Hypothalamus (tissue), 51 donors: ENCODE measurements around the gene CTDP1.

Source experiments
- DNase-seq, 51 donors: peaks; one replicate each; lab custom pipeline; 2025; lab: John Stamatoyannopoulos, UW

Gene CTDP1

DNA sequence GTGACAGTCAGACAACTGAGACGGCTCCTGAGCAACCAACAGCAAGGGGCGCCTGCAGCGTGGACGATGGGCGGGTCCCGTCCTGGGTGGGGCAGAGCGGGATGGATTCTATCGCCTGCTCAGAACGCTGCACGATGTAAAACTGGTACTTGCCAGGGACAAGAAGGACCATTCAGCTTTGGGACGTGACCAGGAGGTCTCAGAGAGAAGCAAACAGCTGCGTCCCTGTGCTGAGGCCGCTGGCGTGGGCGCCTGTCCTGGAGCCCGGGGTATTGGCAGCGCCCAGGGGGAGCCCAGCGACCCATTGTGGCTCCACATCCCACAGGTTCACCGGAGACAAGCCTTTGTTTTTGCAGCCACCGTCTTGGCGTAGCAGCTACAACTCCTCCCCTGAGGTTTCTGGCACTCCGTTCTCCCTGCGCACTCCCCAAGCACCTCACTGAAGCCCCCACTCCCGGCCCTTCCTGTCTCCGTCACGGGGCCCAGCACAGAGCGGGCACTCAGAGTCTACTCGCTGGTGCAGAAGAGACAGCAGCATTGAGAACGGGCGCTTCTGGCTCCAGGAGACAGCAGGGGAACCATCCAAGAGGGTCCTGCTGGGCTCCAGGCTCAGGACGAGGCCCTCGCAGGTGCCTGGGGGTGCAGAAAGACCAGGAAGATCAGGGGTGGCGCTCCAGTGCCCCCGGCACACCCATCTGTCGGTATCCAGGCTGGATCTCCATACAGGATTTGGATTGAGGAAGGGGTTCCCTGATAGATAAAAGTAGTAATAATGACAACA is 96.0 kb downstream of the CTDP1 start:
- DNase-seq, result no peak

- DNase-seq, result no peak
These were observed 97.1 kb downstream of the CTDP1 start for GRCh38 chr18:79776674-79777073.

- DNase-seq, result no peak
These were observed 98.7 kb downstream of the CTDP1 start for GRCh38 chr18:79778291-79778791.

DNA sequence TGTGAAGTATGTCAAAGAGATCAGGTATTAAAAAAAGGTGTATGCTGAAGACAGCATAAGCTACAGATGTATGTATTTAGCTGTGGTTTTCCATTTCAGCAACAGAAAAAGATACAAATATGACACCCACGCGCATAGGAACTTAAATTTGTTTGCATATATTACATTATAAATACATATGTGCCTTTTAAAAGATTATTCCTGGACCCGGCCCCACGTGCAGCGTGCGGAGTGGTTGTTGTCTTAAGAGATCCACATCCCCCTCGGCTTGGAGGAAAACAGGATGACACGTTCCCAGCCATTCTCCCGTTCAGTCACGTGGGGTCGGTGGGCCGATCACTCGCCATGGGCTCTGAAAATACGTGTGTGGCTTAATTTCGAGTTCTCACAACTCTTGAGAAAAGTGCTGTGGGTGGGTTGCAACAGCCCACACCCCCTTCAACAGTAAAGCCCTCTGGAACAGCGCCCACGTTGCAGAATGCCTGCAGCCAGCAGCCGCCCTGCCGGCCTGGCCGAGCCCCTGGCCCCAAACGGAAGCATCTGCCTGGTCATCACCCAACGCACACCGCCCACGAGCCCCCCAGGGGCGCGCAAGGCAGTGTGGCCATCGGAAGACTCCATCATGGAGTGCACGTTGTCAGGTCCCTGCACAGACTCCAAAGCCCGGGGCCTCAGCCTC is 99.6 kb downstream of the CTDP1 start:
- DNase-seq, result no peak

- no peak for DNase-seq
These were observed 100.1 kb downstream of the CTDP1 start for GRCh38 chr18:79779700-79780190.

DNA sequence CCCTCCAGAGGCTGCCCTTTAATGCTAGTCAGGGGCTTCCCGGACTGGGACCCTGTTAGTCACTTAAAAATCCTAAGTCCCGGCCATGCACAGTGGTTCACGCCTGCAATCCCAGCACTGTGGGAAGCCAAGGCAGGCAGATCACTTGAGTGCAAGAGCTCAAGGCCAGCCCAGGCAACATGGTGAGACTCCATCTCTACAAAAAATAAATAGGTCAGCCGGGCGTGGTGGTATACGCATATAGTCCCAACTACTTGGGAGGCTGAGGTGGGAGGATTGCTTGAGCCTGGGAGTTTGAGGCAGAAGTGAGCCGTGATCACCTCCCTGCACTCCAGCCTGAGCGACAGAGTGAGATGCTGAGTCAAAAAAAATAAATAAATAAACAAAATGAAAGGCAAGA is 100.9 kb downstream of the CTDP1 start:
- no peak for DNase-seq

- DNase-seq, result no peak
These were observed 101.8 kb downstream of the CTDP1 start for GRCh38 chr18:79781331-79781941.

DNA sequence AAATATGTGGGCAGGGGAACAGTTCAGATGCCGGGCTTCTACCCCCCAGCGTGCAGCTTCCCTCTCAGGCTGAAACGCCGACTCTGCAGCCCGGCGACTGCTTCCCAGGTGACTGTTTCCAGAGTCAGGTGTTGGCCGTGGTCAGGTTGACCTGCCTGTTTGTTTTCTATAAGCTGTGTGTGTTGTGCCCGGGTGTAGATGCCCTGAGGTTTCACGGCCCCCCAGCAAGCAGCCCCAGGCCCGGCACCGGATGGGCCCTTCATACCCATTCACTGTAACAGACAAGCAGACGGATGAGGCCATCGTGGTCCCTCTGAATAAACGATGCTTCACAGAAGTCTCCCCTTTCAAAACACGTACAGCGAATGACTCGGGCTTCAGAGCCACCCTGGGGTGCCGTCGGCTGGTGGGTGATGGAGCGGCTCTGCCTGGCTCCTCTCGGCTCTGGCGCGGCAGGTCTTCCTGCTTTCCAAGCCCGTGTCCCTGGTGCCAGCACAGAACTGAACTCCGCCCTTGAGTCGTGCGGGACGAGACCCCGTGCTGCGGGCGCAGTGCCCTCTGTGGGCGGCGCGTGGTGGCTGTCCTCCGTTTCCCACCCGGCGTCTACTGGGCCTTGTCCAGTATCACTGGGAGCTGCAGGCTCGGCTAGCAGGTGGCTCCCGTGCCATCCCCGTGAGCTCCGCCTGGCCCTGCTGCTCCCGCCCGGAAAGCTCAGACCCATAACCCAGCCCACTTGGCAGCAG is 103.1 kb downstream of the CTDP1 start:
- no peak for DNase-seq

- DNase-seq, result no peak
These were observed 104.7 kb downstream of the CTDP1 start for GRCh38 chr18:79784071-79784913.

- DNase-seq, result no peak
These were observed 105.6 kb downstream of the CTDP1 start for GRCh38 chr18:79784965-79785770.

DNA sequence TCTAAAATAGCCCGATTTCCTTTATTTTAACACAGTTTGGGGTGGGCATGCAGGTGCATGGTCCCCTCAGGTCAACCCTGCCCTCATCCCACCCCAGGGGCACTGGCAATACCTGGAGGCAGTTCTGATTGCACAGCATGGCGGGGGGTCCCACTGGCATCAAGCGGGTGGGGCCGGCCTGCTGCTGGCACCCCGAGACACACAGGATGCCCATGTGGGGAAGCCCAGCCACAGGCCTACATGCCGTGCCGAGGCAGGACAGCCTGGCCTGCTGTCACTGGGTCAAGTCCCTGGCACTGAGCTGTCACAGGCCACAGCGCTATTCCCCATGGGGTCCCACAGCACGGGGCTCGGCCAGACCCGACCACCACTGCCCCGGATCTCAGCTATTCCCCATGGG is 106.2 kb downstream of the CTDP1 start:
- no peak for DNase-seq

- DNase-seq, result no peak
These were observed 106.7 kb downstream of the CTDP1 start for GRCh38 chr18:79786304-79786703.

DNA sequence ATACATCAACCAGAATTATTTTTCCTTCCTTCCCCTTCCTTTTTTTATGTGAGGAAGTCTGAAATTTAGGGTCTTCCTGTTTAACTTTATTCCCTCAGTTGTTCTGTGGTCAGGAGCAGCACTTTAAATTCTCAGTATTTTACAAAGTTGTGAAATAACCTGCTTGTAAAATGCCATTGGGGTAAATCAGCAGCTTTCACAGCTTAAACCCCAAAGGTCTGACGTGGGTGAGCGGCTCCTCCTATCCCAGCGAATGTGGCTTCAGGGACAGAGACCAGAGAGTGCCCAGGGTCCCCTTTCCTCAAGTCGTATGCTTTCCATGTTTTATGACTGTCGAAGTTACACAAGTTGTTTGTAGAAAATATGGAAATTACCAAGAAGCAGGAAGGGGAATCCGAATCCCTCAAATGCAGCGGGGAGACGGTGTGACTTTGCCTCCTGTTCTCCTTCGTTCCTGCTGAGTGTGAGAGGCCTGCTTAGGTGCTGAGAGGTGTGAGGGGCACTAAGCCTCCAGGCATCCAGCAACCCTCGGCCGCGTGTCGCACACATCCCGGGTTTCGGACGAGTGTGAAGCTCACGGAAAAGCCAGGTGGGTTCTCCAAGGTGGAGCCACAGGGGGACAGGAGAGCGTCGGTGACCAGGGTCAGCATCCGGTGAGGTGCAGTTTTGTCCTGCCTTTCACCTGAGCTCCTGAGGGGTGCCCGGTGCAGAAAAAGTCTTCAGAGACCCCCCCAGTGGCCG is 107.4 kb downstream of the CTDP1 start:
- no peak for DNase-seq

DNA sequence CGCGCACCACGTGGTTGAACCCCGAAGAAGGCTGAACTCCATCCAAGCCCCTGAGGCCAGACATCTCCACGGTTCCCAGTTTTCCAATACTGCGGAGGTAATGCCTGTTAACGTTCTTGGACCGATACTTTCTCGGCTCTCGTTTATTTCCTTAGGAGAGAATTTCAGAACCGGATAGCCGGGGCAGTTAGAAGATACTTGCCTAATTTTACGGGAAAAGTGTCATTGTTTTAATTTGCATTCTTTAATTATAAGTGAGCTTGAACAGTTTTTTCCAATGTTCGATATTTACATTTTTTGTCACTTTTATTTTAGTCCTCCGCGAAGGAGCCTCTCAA is 107.9 kb downstream of the CTDP1 start:
- DNase-seq, result no peak

GRCh38 chr18:79787865-79788733 is 108.5 kb downstream of the CTDP1 start:
- DNase-seq, result no peak

- no peak for DNase-seq
These were observed 109.1 kb downstream of the CTDP1 start for GRCh38 chr18:79788734-79789085.

GRCh38 chr18:79789091-79789891 is 109.7 kb downstream of the CTDP1 start:
- no peak for DNase-seq
